ENCODE results near the gene SAA2. TPM values are rescaled to one million over a fixed set of nuclear protein-coding genes. Genes with fewer than 3 reads are reported as not detected.

Gene SAA2
- total RNA-seq, 1 donor from 2014 or later, result 24.7 TPM

DNA sequence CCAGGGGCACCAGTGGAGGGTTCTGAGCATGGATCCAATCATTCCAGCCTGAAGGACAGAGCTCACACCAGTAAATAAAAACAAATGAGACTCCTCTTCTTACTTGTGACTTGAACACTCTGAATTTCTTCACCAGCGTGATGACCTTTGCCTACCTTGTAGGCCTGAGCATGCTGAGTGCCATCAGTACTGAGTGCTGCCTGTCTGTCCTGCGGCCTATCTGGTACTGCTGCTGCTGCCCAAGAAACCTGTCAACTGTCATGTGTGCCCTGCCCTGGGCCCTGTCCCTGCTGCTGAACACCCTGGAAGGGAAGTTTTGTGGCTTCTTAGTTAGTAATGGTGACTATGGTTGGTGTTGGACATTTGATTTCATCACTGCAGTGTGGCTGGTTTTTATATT, 51.9 kb downstream of the SAA2 start:
- Histone ChIP-seq H3K36me3 (no peaks in the 10 kb centered on the region), H3K4me3 (no peak overlapping the region), H3K4me1 (no peaks in the 10 kb centered on the region), H3K9me3 (no peaks in the 10 kb centered on the region), H3K27ac (no peak overlapping the region), H3K27me3 (ENCODE audit: low read depth) (no peaks in the 10 kb centered on the region)
- no peak for ATAC-seq
- DNase-seq, result no peak
- TF ChIP-seq, protein P1, sequence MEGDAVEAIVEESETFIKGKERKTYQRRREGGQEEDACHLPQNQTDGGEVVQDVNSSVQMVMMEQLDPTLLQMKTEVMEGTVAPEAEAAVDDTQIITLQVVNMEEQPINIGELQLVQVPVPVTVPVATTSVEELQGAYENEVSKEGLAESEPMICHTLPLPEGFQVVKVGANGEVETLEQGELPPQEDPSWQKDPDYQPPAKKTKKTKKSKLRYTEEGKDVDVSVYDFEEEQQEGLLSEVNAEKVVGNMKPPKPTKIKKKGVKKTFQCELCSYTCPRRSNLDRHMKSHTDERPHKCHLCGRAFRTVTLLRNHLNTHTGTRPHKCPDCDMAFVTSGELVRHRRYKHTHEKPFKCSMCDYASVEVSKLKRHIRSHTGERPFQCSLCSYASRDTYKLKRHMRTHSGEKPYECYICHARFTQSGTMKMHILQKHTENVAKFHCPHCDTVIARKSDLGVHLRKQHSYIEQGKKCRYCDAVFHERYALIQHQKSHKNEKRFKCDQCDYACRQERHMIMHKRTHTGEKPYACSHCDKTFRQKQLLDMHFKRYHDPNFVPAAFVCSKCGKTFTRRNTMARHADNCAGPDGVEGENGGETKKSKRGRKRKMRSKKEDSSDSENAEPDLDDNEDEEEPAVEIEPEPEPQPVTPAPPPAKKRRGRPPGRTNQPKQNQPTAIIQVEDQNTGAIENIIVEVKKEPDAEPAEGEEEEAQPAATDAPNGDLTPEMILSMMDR (IDR thresholded peaks at IDR 0.05), result no peak
- intact Hi-C loops (cut with DNase I), result no loop called here

Other genes starting within 250 kb of the SAA2 start
- 28.4 TPM for gene SERGEF, start 235.6 kb downstream of the SAA2 start, total RNA-seq
- 0.18 TPM for gene TPH1, start 202.4 kb downstream of the SAA2 start, total RNA-seq
- gene SAAL1, start 142.6 kb downstream of the SAA2 start, total RNA-seq, result 9.5 TPM
- not detected for gene MRGPRX3, start 116.1 kb downstream of the SAA2 start, total RNA-seq
- not detected for gene MRGPRX4, start 75.8 kb downstream of the SAA2 start, total RNA-seq
- 0.62 TPM for gene SAA4, start 11.9 kb downstream of the SAA2 start, total RNA-seq
- 36.7 TPM for gene SAA1, start 17.6 kb upstream of the SAA2 start, total RNA-seq
- 32.1 TPM for gene HPS5, start 73.5 kb upstream of the SAA2 start, total RNA-seq
- gene GTF2H1, start 73.9 kb upstream of the SAA2 start, total RNA-seq, result 38.3 TPM
- gene LDHA, start 145.9 kb upstream of the SAA2 start, total RNA-seq, result 251 TPM
- not detected for gene LDHC, start 163.7 kb upstream of the SAA2 start, total RNA-seq
- not detected for gene LDHAL6A, start 207.2 kb upstream of the SAA2 start, total RNA-seq

All from lower lobe of right lung (tissue), 2 donors.